Measurements from ENCODE around the gene MAST4. TPM values are rescaled to one million over a fixed set of nuclear protein-coding genes. Genes with fewer than 3 reads are reported as not detected.

Gene MAST4
- total RNA-seq, 1 experiment from 2014 or later: 6.8 TPM

- peak; percentile 47 for DNase-seq (ENCODE audit: low read depth)
Observed at GRCh38 chr5:67203701-67204074, 607.5 kb downstream of the MAST4 start.

GRCh38 chr5:67204821-67205220 is 608.6 kb downstream of the MAST4 start:
- DNase-seq (ENCODE audit: low read depth): no peak

GRCh38 chr5:67205981-67206380 is 609.8 kb downstream of the MAST4 start:
- DNase-seq (ENCODE audit: low read depth): no peak

GRCh38 chr5:67206461-67206860 is 610.3 kb downstream of the MAST4 start:
- DNase-seq (ENCODE audit: low read depth): no peak

GRCh38 chr5:67206929-67207328 is 610.7 kb downstream of the MAST4 start:
- DNase-seq (ENCODE audit: low read depth): peak; percentile 97

GRCh38 chr5:67208403-67208802 is 612.2 kb downstream of the MAST4 start:
- DNase-seq (ENCODE audit: low read depth): no peak

GRCh38 chr5:67209141-67209771 is 613.1 kb downstream of the MAST4 start:
- DNase-seq (ENCODE audit: low read depth): peak; percentile 80

GRCh38 chr5:67211926-67212325 is 615.7 kb downstream of the MAST4 start:
- peak; percentile 82 for DNase-seq (ENCODE audit: low read depth)

- DNase-seq (ENCODE audit: low read depth): peak; percentile 34
Observed at GRCh38 chr5:67214036-67214435, 617.8 kb downstream of the MAST4 start.

GRCh38 chr5:67214707-67215447 is 618.7 kb downstream of the MAST4 start:
- DNase-seq (ENCODE audit: low read depth): no peak

- peak; percentile 49 for DNase-seq (ENCODE audit: low read depth)
Observed at GRCh38 chr5:67215519-67216471, 619.6 kb downstream of the MAST4 start.

GRCh38 chr5:67216564-67216963 is 620.4 kb downstream of the MAST4 start:
- no peak for DNase-seq (ENCODE audit: low read depth)
